Uterus (tissue), 4 donors: ENCODE results near the gene TPST2. TPM values are rescaled to one million over a fixed set of nuclear protein-coding genes. Genes with fewer than 3 reads are reported as not detected.
"Not testable (repeated sequence)": the region's sequence is repeated elsewhere in the genome, so short reads cannot be mapped to it uniquely, and the experiment has no call there.

Experiments
- DNase-seq, 2 donors: peaks; one replicate each; pipeline ENCODE4 v3.0.0-alpha.2; 2019 to 2020
- H3K27ac ChIP-seq, 2 donors: fragments of 200-600 bp; sonication (generic); 1 replicate in 1 of 2; 2 replicates in 1 of 2; pipeline ENCODE4 v1.5.1; 2016 to 2018
- H3K27me3 ChIP-seq, 2 donors: fragments of 200-600 bp; sonication (generic); one replicate each; pipeline ENCODE4 v1.5.1; 2018 to 2019; ENCODE audit warnings: control low read depth in 1 of 2
- H3K36me3 ChIP-seq, 2 donors: fragments of 200-600 bp; sonication (generic); one replicate each; pipeline ENCODE4 v1.5.1; 2019; ENCODE audit warnings: control low read depth in 1 of 2
- H3K4me1 ChIP-seq, 2 donors: fragments of 200-600 bp; sonication (generic); one replicate each; pipeline ENCODE4 v1.5.1; 2018 to 2019; ENCODE audit warnings: control low read depth in 1 of 2
- H3K4me3 ChIP-seq, 2 donors: fragments of 200-600 bp; sonication (generic); 1 replicate in 1 of 2; 2 replicates in 1 of 2; pipeline ENCODE4 v1.5.1; 2018 to 2019; ENCODE audit warnings: mild to moderate bottlenecking in 1 of 2
- H3K9me3 ChIP-seq, 2 donors: fragments of 200-600 bp; sonication (generic); one replicate each; pipeline ENCODE4 v1.5.1; 2019; ENCODE audit warnings: control low read depth in 1 of 2
- CTCF ChIP-seq, 4 experiments: fragments of 200-600 bp in 2 of 4; fragments of 450-650 bp in 2 of 4; sonication (generic) in 2 of 4; IDR thresholded peaks; one replicate each; pipeline ENCODE4 v1.5.1; 2016 to 2019; ENCODE audit warnings: antibody characterized with exemption in 4 of 4, mild to moderate bottlenecking in 2 of 4, moderate library complexity in 1 of 4
- POLR2A ChIP-seq, 2 donors: fragments of 450-650 bp; IDR thresholded peaks; one replicate each; pipeline ENCODE4 v1.6.1; 2016; ENCODE audit warnings: antibody characterized with exemption in 2 of 2, mild to moderate bottlenecking in 1 of 2, moderate library complexity in 1 of 2
- intact Hi-C: fragments of 100-400 bp; cut with DNase I; formaldehyde crosslinking; loops from one replicate; pipeline ENCODE4 v1.15.1; 2023; ENCODE audit warnings: low total_unique reads
- total RNA-seq, 4 donors: library from RNA; depleted of rRNA in 3 of 4; stranded (reverse); fragments of >200 nt in 3 of 4; gene quantifications; one replicate each; pipeline versions ENCODE4 v1.1.0 to v1.2.4, GENCODE V29; 2014 to 2023
- donor health status: DM: yes; HTN: yes; CAD: no.

TPST2 gene
- total RNA-seq, 4 donors from 2014 or later, result 32.4 to 71.5 (median 43.8) TPM

- Histone ChIP-seq H3K36me3 (no peaks in the 10 kb centered on the region), H3K9me3 (no peaks in the 10 kb centered on the region), H3K27ac (no peak overlapping the region), H3K4me1 (no peaks in the 10 kb centered on the region), H3K27me3 (no peaks in the 10 kb centered on the region), H3K4me3 (no peak overlapping the region)
- intact Hi-C loops, result no loop called here
- DNase-seq, result no peak
- TF ChIP-seq POLR2A (IDR thresholded peaks at IDR 0.05), result no peak
- no peak for TF ChIP-seq CTCF (IDR thresholded peaks at IDR 0.05)
Observed at GRCh38 chr22:26536056-26536761, 53.7 kb downstream of the TPST2 start.

- intact Hi-C loops, result no loop called here
- H3K27ac ChIP-seq, result no peak overlapping the region
- H3K36me3 ChIP-seq, result no peaks in the 10 kb centered on the region
- TF ChIP-seq CTCF (IDR thresholded peaks at IDR 0.05), result no peak
- no peak for TF ChIP-seq POLR2A (IDR thresholded peaks at IDR 0.05)
- DNase-seq, result no peak
- H3K4me1 ChIP-seq, result no peaks in the 10 kb centered on the region
- H3K27me3 ChIP-seq, result no peaks in the 10 kb centered on the region
- H3K9me3 ChIP-seq, result no peaks in the 10 kb centered on the region
- H3K4me3 ChIP-seq, result no peak overlapping the region
Observed at GRCh38 chr22:26535603-26535908, 54.4 kb downstream of the TPST2 start.

GRCh38 chr22:26534874-26535602, 54.9 kb downstream of the TPST2 start:
- Histone ChIP-seq H3K4me1 (no peaks in the 10 kb centered on the region), H3K27ac (no peak overlapping the region), H3K9me3 (no peaks in the 10 kb centered on the region), H3K27me3 (no peaks in the 10 kb centered on the region), H3K36me3 (no peaks in the 10 kb centered on the region), H3K4me3 (no peak overlapping the region)
- intact Hi-C loops, result no loop called here
- DNase-seq, result no peak
- no peak for TF ChIP-seq CTCF (IDR thresholded peaks at IDR 0.05)
- no peak for TF ChIP-seq POLR2A (IDR thresholded peaks at IDR 0.05)

- H3K36me3 ChIP-seq, result no peaks in the 10 kb centered on the region
- TF ChIP-seq POLR2A (IDR thresholded peaks at IDR 0.05), result no peak
- no peak for TF ChIP-seq CTCF (IDR thresholded peaks at IDR 0.05)
- H3K27me3 ChIP-seq, result no peaks in the 10 kb centered on the region
- DNase-seq, result no peak
- no peaks in the 10 kb centered on the region for H3K4me1 ChIP-seq
- intact Hi-C loops, result no loop called here
- no peak overlapping the region for H3K4me3 ChIP-seq
- H3K9me3 ChIP-seq, result no peaks in the 10 kb centered on the region
- no peak overlapping the region for H3K27ac ChIP-seq
Observed at GRCh38 chr22:26534171-26534855, 55.6 kb downstream of the TPST2 start.

GRCh38 chr22:26529345-26529744, 60.6 kb downstream of the TPST2 start:
- Histone ChIP-seq H3K4me3 (no peak overlapping the region), H3K27ac (no peak overlapping the region), H3K4me1 (no peaks in the 10 kb centered on the region), H3K27me3 (no peaks in the 10 kb centered on the region), H3K36me3 (no peaks in the 10 kb centered on the region), H3K9me3 (no peaks in the 10 kb centered on the region)
- TF ChIP-seq POLR2A (IDR thresholded peaks at IDR 0.05), result no peak
- intact Hi-C loops, result no loop called here
- no peak for DNase-seq

- H3K27ac ChIP-seq, DNase-seq, intact Hi-C loops, H3K9me3 ChIP-seq, H3K27me3 ChIP-seq, H3K4me1 ChIP-seq, H3K36me3 ChIP-seq, H3K4me3 ChIP-seq: not testable (repeated sequence)
Observed at GRCh38 chr22:26528518-26528917, 61.4 kb downstream of the TPST2 start.
